SJSA1 (cell line): Measurements from ENCODE around the gene DMD. TPM values are rescaled to one million over a fixed set of nuclear protein-coding genes. Genes with fewer than 3 reads are reported as not detected.

Experiments
- DNase-seq, 2 experiments: peaks; one replicate each; pipeline ENCODE4 v3.0.0-alpha.2; 2015 to 2020; ENCODE audit warnings: low spot score in 2 of 2, low read depth in 1 of 2
- H3K27ac ChIP-seq: fragments of 250-450 bp; sonication (Bioruptor Pico); 2 replicates; pipeline ENCODE4 v1.5.1; 2020; ENCODE audit warnings: mild to moderate bottlenecking, moderate library complexity
- H3K27me3 ChIP-seq: fragments of 250-450 bp; sonication (Bioruptor Pico); replicated peaks from 2 replicates; pipeline ENCODE4 v1.5.1; 2020; ENCODE audit warnings: mild to moderate bottlenecking, moderate library complexity
- H3K36me3 ChIP-seq: fragments of 250-450 bp; sonication (Bioruptor Pico); 2 replicates; pipeline ENCODE4 v1.5.1; 2020; ENCODE audit warnings: mild to moderate bottlenecking
- H3K4me1 ChIP-seq: fragments of 250-450 bp; sonication (Bioruptor Pico); replicated peaks from 2 replicates; pipeline ENCODE4 v1.6.1; 2021; ENCODE audit warnings: mild to moderate bottlenecking
- H3K4me3 ChIP-seq: fragments of 250-450 bp; sonication (Bioruptor Pico); 2 replicates; pipeline ENCODE4 v1.5.1; 2020; ENCODE audit warnings: mild to moderate bottlenecking
- H3K9me3 ChIP-seq: fragments of 250-450 bp; sonication (Bioruptor Pico); replicated peaks from 2 replicates; pipeline ENCODE4 v1.5.1; 2020; ENCODE audit warnings: mild to moderate bottlenecking
- total RNA-seq: library from RNA; depleted of rRNA; stranded (reverse); fragments of >200 nt; shearing (Covaris generic); gene quantifications from 2 replicates; pipeline ENCODE4 v1.2.3, GENCODE V29; 2014

Gene DMD
- total RNA-seq, 1 experiment from 2014 or later = 6.8 TPM

- no peak overlapping the region for H3K27ac ChIP-seq
- no peaks in the 10 kb centered on the region for H3K9me3 ChIP-seq
- no peaks in the 10 kb centered on the region for H3K4me1 ChIP-seq
- no peaks in the 10 kb centered on the region for H3K27me3 ChIP-seq
- H3K4me3 ChIP-seq = no peak overlapping the region
- DNase-seq = no peak
- no peaks in the 10 kb centered on the region for H3K36me3 ChIP-seq
Observed at GRCh38 chrX:31854716-31855115, 1356.6 kb downstream of the DMD start.

- no peak overlapping the region for H3K27ac ChIP-seq
- H3K4me1 ChIP-seq = no peaks in the 10 kb centered on the region
- no peaks in the 10 kb centered on the region for H3K36me3 ChIP-seq
- no peaks in the 10 kb centered on the region for H3K9me3 ChIP-seq
- no peak for DNase-seq
- H3K27me3 ChIP-seq = no peaks in the 10 kb centered on the region
- H3K4me3 ChIP-seq = no peak overlapping the region
Observed at GRCh38 chrX:31851761-31852160, 1359.6 kb downstream of the DMD start.

- Histone ChIP-seq H3K27ac (no peak overlapping the region), H3K4me1 (no peaks in the 10 kb centered on the region), H3K4me3 (no peak overlapping the region), H3K36me3 (no peaks in the 10 kb centered on the region), H3K27me3 (no peaks in the 10 kb centered on the region), H3K9me3 (no peaks in the 10 kb centered on the region)
- no peak for DNase-seq
Observed at GRCh38 chrX:31847773-31848172, 1363.6 kb downstream of the DMD start.

DNA sequence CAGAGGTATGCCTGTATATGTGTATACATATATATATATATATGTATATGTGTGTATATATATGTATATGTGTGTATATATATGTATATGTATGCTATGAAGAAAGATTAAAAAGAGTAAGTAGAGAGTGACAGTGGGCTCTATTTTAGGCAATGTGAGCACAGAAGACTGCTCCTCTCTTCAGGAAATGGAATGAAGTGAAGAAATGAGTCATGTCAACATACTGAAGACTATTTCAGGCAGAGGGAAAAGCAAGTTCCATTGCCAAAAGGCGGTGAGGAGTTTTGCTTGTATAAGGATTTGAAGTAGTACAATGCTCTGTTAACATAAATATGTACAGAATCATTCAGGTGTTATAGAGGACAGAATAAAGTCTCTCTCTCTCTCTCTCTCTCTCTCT, 1366.3 kb downstream of the DMD start:
- Histone ChIP-seq H3K27ac (no peak overlapping the region), H3K27me3 (no peaks in the 10 kb centered on the region), H3K4me3 (no peak overlapping the region), H3K36me3 (no peaks in the 10 kb centered on the region), H3K9me3 (no peaks in the 10 kb centered on the region), H3K4me1 (no peaks in the 10 kb centered on the region)
- no peak for DNase-seq

DNA sequence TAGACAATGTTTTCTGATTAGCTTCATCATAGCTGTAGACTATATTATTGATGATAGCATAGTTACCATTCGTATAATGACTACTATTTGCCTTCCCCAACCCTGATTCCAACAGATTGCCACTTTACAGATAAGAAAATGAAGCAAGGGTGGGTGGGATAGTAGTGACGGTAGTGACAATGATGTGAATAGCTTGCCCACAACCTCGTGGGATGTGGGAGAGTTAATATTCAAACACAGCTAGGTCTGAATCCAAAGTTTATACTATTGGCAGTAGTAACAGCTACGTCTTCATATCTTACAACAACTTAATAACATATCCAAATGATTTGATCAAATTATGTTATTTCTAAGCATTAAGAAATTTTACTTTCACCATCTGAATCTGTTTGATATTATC, 1372.7 kb downstream of the DMD start:
- Histone ChIP-seq H3K27me3 (no peaks in the 10 kb centered on the region), H3K36me3 (no peaks in the 10 kb centered on the region), H3K9me3 (no peaks in the 10 kb centered on the region), H3K27ac (no peak overlapping the region), H3K4me3 (no peak overlapping the region), H3K4me1 (no peaks in the 10 kb centered on the region)
- DNase-seq = no peak

GRCh38 chrX:31837445-31838049, 1373.8 kb downstream of the DMD start:
- no peak for DNase-seq
- H3K36me3 ChIP-seq = no peaks in the 10 kb centered on the region
- no peaks in the 10 kb centered on the region for H3K9me3 ChIP-seq
- no peak overlapping the region for H3K27ac ChIP-seq
- no peaks in the 10 kb centered on the region for H3K4me1 ChIP-seq
- H3K4me3 ChIP-seq = no peak overlapping the region
- H3K27me3 ChIP-seq = no peaks in the 10 kb centered on the region

DNA sequence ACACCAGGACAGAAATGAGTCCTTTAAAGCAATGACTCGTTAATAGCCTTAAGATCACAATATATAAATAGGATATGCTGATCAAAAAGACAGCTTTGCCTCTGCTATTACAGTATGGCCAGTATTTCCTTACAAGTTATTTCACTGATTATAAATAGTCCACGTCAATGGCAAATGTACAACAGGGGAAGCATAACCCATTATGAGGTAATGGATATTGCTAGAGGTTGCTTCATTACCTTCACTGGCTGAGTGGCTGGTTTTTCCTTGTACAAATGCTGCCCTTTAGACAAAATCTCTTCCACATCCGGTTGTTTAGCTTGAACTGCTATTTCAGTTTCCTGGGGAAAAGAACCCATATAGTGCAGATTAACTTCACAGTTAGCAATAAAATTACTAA, 1374.9 kb downstream of the DMD start:
- H3K4me1 ChIP-seq = no peaks in the 10 kb centered on the region
- H3K36me3 ChIP-seq = no peaks in the 10 kb centered on the region
- H3K4me3 ChIP-seq = no peak overlapping the region
- H3K27ac ChIP-seq = no peak overlapping the region
- H3K27me3 ChIP-seq = no peaks in the 10 kb centered on the region
- no peaks in the 10 kb centered on the region for H3K9me3 ChIP-seq
- no peak for DNase-seq

DNA sequence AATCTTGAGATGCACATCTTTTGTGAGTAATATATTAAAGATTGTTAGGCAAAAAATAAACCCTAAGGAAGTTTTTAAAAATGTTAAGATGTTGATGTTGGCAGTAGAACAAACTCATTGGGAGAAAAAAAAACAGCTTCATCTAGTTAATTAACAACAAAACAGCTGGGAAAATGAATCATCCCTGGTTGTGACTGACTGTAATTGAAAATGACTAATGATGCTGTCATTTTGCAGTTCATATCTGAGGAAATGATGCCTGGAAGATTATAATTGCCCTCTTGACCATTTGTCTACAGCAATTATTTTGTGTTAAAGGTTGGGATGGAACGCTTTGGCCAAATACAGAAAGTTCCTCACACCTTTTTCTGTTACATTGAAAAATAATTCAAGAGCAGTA, 1379.1 kb downstream of the DMD start:
- H3K4me1 ChIP-seq = no peaks in the 10 kb centered on the region
- no peaks in the 10 kb centered on the region for H3K9me3 ChIP-seq
- DNase-seq = no peak
- H3K27me3 ChIP-seq = no peaks in the 10 kb centered on the region
- no peaks in the 10 kb centered on the region for H3K36me3 ChIP-seq
- no peak overlapping the region for H3K27ac ChIP-seq
- H3K4me3 ChIP-seq = no peak overlapping the region

DNA sequence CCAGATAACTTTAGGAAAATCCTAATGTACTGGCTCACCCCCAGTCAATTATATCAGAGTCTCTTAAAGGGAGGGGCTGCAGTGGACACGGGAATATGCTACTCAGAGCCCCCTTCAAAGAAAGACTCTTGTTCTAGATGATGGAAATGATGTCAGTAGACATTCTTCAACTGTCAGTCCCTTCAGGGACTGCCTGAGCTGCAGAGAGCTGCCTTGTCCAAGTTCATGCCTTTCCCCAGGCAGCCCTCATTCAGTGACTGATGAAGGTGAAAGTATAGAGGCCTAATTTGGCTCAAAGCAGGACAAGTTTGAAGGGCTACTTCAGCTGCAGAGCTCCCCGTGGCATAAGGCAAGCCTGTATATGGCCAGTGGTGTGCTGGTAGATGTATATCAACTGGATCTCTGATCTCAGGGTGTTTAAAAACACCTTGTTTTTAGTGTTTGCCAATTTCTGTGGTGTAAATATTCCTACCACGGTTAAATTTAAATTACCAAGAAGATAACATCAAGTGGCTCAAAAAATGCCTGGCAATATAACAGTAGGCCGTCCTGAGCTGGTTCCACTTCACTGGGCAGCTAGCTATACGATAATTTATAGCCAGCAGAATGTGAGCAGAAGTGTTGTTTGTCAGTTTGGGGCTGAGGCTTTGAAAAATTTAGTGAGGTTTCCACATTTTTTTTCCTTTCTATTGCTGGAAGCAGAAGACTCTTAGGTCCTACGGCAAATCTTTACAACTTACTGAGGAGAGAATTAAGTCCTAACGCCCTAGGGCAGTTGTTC, 1390.7 kb downstream of the DMD start:
- Histone ChIP-seq H3K27me3 (no peaks in the 10 kb centered on the region), H3K27ac (no peak overlapping the region), H3K9me3 (no peaks in the 10 kb centered on the region), H3K4me3 (no peak overlapping the region), H3K36me3 (no peaks in the 10 kb centered on the region), H3K4me1 (no peaks in the 10 kb centered on the region)
- DNase-seq = no peak

DNA sequence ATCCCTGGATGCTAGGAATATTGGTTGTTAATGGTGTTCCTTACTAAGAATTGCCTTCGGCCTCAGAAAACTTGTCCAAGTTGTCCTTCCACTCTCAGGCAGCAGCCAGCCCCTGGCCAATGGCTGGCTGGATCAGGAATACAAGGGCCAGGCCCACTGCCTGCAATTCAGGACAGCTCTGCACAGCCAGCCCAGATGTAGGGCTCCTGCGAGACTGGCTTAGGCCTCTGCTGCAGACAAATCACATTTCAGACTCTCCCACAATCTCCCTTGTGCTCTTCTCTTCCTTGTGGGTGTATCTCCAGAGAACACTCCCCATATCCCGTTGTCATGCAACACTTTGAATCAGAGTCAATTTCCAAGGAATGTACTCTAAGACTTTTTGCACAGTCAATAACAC, 1391.9 kb downstream of the DMD start:
- no peak overlapping the region for H3K27ac ChIP-seq
- no peaks in the 10 kb centered on the region for H3K27me3 ChIP-seq
- no peaks in the 10 kb centered on the region for H3K4me1 ChIP-seq
- H3K9me3 ChIP-seq = no peaks in the 10 kb centered on the region
- no peak for DNase-seq
- no peaks in the 10 kb centered on the region for H3K36me3 ChIP-seq
- H3K4me3 ChIP-seq = no peak overlapping the region

DNA sequence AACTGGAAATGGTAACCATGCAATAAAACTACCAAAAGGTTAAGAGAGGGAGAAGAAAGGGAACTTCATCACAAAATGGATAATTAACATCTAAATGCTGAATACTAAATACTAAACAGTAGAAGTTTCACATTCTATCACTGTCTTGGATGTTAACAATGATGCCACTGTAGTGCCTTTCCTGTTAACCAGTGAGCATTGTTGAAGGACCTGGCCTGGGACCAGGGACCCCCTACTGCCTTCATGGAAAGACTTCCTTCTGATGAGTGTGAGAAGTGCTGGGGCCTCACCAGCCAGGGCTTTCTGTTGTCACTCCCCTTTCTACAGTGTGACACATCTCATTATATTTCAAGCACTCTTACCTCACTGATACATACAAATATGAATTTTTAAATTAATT, 1400.2 kb downstream of the DMD start:
- no peaks in the 10 kb centered on the region for H3K36me3 ChIP-seq
- no peak overlapping the region for H3K27ac ChIP-seq
- H3K9me3 ChIP-seq = no peaks in the 10 kb centered on the region
- no peak for DNase-seq
- H3K4me1 ChIP-seq = no peaks in the 10 kb centered on the region
- H3K27me3 ChIP-seq = no peaks in the 10 kb centered on the region
- H3K4me3 ChIP-seq = no peak overlapping the region

DNA sequence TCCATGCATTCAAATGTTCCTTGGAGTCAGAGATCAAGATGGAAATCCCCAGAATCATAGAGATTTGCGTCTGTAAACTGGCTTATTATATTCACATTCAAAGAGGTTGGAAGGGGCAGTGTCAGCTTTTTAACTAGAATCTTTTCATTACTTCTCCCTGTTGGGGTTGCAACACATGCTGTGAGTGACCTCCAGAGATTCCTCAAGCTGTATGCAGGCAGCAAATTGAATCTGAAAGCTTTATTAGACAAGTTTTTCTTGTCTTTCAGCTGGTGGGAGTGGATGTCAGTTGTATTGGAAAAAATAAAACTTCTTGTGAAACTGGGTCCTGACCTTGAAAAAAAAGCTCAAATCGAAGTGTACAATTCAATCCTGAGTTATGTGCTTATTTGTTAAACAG, 1403.0 kb downstream of the DMD start:
- H3K4me3 ChIP-seq = no peak overlapping the region
- no peaks in the 10 kb centered on the region for H3K27me3 ChIP-seq
- DNase-seq = no peak

DNA sequence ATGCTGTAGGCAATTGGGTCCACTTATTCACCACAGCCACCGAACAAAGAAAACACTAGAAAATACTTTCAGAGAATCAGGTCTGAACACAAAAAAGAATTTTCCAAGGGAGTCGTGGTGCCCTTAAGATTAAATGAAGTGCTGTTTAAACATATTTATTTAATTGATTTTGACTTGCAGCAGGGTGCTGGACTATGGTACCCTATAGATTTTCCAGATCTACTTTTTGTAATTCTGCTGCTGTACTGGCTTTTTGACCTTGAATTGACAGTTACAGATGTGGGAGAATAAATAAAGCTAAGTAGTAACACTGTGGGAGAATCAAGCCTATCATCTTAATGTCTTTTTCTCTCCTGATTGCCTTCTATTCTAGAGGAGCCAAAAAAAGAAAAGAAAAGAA, 1404.2 kb downstream of the DMD start:
- Histone ChIP-seq H3K36me3 (no peaks in the 10 kb centered on the region), H3K4me3 (no peak overlapping the region), H3K27me3 (no peaks in the 10 kb centered on the region), H3K9me3 (no peaks in the 10 kb centered on the region), H3K27ac (no peak overlapping the region), H3K4me1 (no peaks in the 10 kb centered on the region)
- no peak for DNase-seq

More for the DNA sequence above, 1403.0 kb downstream of the DMD start:
- H3K9me3 ChIP-seq = no peaks in the 10 kb centered on the region
- no peak overlapping the region for H3K27ac ChIP-seq
- H3K4me1 ChIP-seq = no peaks in the 10 kb centered on the region
- no peaks in the 10 kb centered on the region for H3K36me3 ChIP-seq

DNA sequence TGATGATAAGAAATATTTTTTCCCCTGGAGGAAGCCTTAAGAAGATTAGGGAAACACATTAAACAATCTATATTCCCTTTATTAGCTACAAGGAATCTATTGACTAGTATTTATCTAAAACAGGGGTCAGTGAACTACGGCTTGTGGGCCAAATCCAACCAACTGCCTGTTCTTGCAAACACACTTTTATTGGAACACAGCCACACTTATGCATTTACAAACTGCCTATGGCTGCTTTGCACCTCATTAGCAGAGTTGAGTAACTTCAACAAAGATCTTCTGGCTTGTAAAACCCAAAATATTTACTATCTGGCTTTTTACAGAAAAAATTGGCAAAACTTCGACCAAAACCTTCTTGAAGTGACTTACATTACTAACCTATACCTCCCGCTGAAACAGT, 1405.6 kb downstream of the DMD start:
- Histone ChIP-seq H3K9me3 (no peaks in the 10 kb centered on the region), H3K27ac (no peak overlapping the region), H3K4me1 (no peaks in the 10 kb centered on the region), H3K36me3 (no peaks in the 10 kb centered on the region), H3K4me3 (no peak overlapping the region), H3K27me3 (no peaks in the 10 kb centered on the region)
- no peak for DNase-seq

GRCh38 chrX:31800219-31800618, 1411.1 kb downstream of the DMD start:
- H3K9me3 ChIP-seq = no peaks in the 10 kb centered on the region
- H3K4me3 ChIP-seq = no peak overlapping the region
- no peaks in the 10 kb centered on the region for H3K27me3 ChIP-seq
- H3K4me1 ChIP-seq = no peaks in the 10 kb centered on the region
- no peaks in the 10 kb centered on the region for H3K36me3 ChIP-seq
- no peak overlapping the region for H3K27ac ChIP-seq
- no peak for DNase-seq
